HEK293T (cell line): ENCODE data around the gene MYBL2.

Experiments
- ARNT ChIP-seq: fragments of 450-650 bp; IDR thresholded peaks from 2 replicates; pipeline ENCODE4 v1.6.1; 2017; ENCODE audit warnings: mild to moderate bottlenecking
- BHLHE40 ChIP-seq: fragments of 450-650 bp; IDR thresholded peaks from 2 replicates; pipeline ENCODE4 v1.6.1; 2016; ENCODE audit warnings: mild to moderate bottlenecking, moderate library complexity, borderline replicate concordance
- ELF4 ChIP-seq: fragments of 450-650 bp; IDR thresholded peaks from 2 replicates; pipeline ENCODE4 v1.6.1; 2017; ENCODE audit warnings: antibody characterized with exemption
- FOXK2 ChIP-seq: fragments of 450-650 bp; IDR thresholded peaks from 2 replicates; pipeline ENCODE4 v1.6.1; 2016; ENCODE audit warnings: mild to moderate bottlenecking
- HDGF ChIP-seq: fragments of 450-650 bp; IDR thresholded peaks from 2 replicates; pipeline ENCODE4 v1.6.1; 2017; ENCODE audit warnings: antibody characterized with exemption, borderline replicate concordance
- SP1 ChIP-seq: fragments of 450-650 bp; IDR thresholded peaks from 2 replicates; pipeline ENCODE4 v1.6.1; 2017
- SUZ12 ChIP-seq: fragments of 450-650 bp; IDR thresholded peaks from 2 replicates; pipeline ENCODE4 v1.6.1; 2016; ENCODE audit warnings: mild to moderate bottlenecking
- TARDBP ChIP-seq: fragments of 450-650 bp; IDR thresholded peaks from 2 replicates; pipeline ENCODE4 v1.6.1; 2016

- TF ChIP-seq FOXK2, result no peak
- TF ChIP-seq ELF4, result no peak
- TF ChIP-seq SUZ12, result no peak
- no peak for TF ChIP-seq ARNT
- no peak for TF ChIP-seq SP1
- TF ChIP-seq TARDBP, result no peak
- no peak for TF ChIP-seq BHLHE40
- TF ChIP-seq HDGF, result no peak
Observed at GRCh38 chr20:43727980-43728590, 61.2 kb downstream of the MYBL2 start.
